Measurements from ENCODE around the gene PSMC2.

- TF ChIP-seq POLR2AphosphoS5 (IDR thresholded peaks at IDR 0.05; ENCODE audit: borderline replicate concordance, low read depth, low read length) (no peak), EZH2 (IDR thresholded peaks at IDR 0.05) (no peak)
Measured at GRCh38 chr7:103343758-103344452, 3.5 kb upstream of the PSMC2 start.
